ENCODE results near the gene COL6A2.
"Not testable (repeated sequence)": the region's sequence is repeated elsewhere in the genome, so short reads cannot be mapped to it uniquely, and the experiment has no call there.

Gene COL6A2

DNA sequence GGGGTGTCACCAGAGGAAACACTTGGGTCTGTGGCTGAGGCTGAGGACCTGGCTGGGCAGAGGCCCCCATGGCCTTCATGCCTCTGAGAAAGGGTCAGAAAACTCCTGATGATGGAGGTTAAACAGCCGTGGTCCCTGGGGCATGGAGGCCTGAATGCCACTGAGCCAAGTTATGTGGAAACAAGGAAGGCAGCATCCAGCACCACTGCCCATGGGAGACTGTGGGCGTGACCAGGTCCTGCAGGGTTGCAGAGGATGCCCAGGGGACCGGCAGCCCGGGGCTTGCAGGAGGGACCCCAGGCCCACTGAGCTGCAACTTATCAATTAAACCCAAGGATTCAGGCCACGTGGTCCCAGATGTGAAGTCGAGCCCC is 18.9 kb upstream of the COL6A2 start:
- no peak for DNase-seq (ENCODE audit: low read depth, low spot score)

GRCh38 chr21:46079352-46080170 is 18.4 kb upstream of the COL6A2 start:
- no peak for DNase-seq (ENCODE audit: low read depth, low spot score)

DNA sequence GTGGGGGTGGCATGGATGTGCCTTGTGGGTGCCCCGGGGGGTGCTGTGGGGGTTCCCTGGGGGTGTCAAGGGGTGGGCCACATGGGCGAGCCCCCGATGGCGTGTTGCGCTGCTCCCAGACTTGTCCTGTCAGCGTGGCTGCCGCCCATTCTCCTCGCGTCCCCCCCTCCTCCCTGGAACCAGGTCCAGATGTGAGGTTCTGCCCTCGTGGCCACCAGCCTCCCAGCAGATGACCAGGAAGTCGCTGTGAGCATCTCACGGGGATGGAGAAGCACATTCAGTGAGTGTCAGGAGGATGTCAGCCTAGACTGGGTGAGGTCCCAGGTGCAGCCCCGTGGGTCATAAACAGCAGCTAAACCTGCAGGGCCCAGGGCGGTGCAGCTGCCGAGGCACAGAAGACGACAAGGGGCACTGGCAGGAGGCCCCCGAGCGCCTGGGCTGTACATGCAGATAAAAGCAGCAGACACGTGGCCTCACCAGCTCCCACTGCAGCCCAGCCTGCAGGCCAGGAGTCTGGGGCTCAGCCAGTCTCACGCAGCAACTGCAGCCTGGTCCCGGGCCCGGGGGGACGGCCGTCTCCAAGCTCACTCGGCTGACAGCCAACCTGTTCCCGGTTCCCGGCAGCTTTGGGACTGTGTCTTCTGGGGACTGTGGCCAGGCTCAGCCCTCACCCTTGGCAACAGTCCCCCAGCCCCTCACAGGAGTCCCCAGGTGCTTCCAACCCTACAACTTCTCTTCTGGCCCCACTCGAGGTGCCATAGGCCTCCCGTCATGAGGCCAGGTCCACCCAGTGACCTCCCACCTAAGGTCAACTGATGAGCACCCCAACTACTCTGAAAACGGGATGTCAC is 17.5 kb upstream of the COL6A2 start:
- no peak for DNase-seq (ENCODE audit: low read depth, low spot score)

- no peak for DNase-seq (ENCODE audit: low read depth, low spot score)
Measured at GRCh38 chr21:46081022-46081861, 16.7 kb upstream of the COL6A2 start.

GRCh38 chr21:46081862-46082712 is 15.8 kb upstream of the COL6A2 start:
- DNase-seq (ENCODE audit: low read depth, low spot score), result no peak

- DNase-seq (ENCODE audit: low read depth, low spot score), result no peak
Measured at GRCh38 chr21:46082713-46082962, 15.3 kb upstream of the COL6A2 start.

DNA sequence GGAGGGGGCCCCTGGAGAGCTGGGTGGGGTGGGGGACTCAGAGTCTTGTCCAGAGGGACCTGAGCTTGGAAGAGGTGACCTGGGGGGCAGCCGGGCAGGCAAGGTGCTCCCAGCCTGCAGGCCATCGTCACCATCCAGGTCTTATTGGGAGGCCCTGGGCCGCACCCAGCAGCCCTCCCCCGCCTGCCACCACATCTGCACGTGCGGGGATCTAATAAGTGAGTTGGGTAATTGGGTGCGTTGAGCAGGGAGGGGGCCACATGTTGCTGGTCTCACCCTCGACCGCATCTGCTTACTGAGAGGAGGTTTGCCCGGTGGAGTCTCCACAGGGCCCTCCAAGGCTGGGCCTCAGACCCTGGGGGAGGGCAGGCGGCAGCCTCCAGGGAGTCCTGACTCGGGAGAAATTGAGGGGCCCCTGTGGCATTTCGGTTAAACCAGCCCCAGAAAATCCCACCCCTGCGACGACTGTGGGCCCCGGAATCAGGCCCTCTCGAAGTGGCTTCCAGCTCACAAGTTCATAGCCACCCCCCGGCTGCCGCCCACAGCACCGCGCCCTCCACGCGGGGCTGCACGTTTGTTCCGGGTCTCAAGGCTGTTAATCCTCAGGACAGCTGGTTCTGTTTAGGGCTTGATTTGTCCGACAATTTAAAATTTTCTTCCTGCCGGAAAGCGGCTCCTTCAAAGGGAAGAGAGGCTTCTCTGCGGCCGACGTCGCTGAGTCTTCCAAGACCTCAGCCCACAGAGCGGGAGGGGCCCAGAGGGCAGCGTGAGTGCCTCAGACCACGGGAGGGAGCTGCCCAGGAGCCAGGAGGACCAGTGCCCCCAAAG is 14.7 kb upstream of the COL6A2 start:
- DNase-seq (ENCODE audit: low read depth, low spot score), result no peak

DNA sequence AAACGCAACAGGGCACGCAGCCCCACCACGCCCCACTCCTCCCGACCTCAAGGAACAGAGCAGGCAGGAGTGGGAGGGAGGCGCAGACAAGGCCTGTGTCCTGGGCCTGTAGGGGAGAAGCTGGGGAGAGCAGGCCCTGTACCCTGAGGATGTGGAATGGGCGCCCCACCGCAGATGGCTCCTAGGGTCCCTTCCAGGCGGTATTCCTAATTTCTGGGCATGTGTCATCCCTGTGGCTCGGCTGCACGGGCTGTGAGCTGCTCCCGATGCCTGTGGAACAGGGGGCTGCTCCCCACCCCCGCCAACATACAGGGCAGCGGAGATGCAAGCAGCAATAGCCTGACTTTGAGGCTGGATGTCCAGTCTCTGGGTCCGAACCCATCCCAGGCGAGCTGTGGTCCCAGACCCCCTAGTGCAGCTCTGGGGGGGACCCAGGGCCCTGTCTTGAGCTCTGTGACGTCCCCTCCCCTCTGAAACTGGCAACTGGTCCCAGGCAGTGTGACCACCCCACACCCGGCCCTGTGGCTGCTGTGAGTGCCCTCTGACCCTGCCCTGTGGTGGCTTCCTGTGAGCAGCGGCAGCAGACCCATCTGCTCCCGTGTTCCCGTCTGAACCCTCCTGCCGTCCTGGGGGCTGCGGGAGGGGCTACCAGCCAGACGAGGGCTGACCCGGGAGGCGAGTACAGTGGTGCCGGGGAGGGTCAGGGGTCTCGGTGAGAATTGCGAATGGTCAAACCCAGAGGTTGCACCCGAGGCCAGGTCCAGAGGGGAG is 13.9 kb upstream of the COL6A2 start:
- no peak for DNase-seq (ENCODE audit: low read depth, low spot score)

DNA sequence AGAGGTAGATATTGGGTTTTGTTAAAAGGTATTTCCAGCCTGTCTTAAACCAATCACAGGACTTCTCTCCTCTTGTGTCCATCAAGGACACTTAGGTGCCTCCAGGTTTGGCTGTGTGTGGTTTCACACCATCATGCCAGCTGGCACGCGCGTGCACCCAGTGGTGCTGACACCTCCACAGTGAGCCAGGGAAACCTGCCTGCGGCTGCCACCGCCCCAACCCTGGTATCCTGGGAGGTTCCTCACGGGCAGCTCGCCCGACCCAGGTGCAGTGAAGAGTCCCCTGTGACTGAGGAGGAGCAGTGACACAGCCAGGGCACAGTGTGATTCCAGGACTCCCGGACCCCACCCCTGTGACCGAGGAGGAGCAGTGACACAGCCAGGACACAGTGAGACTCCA is 13.2 kb upstream of the COL6A2 start:
- no peak for DNase-seq (ENCODE audit: low read depth, low spot score)

GRCh38 chr21:46085259-46085658 is 12.7 kb upstream of the COL6A2 start:
- DNase-seq (ENCODE audit: low read depth, low spot score), result not testable (repeated sequence)

DNA sequence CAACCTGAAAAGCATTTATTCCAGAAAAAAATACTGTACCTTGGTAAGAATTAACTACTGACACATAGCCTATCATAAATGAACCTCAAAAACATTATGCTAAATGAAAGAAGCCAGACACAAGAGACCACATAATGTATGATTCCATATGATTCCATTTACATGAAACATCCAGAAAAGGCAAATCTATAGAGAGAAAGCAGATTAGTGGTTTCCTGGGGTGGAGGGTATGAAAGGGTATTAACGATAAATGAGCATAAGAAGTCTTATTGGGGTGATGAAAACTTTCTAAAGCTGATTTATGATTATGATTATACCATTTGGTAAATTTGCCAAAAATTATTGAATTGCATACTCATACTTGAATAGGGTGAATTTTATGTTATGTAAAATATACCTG is 10.3 kb upstream of the COL6A2 start:
- no peak for DNase-seq (ENCODE audit: low read depth, low spot score)

DNA sequence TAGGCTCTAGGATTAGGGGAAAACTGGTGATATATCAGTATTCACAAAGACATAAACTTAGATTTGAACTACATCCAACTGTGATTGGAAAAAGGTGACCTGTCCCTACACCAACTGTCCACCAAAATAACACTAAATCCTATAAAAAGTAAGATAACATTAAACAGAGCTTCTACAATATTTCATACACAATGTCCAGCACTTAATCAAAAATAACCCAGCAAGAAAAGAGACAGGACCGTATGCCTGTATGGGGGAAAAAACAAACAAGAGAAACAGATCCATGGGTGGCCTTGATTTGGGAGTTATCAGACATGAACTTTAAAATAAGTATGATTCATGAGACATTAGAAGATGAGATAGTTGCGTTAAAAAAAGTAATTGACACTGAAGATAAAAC is 9.7 kb upstream of the COL6A2 start:
- no peak for DNase-seq (ENCODE audit: low read depth, low spot score)

DNA sequence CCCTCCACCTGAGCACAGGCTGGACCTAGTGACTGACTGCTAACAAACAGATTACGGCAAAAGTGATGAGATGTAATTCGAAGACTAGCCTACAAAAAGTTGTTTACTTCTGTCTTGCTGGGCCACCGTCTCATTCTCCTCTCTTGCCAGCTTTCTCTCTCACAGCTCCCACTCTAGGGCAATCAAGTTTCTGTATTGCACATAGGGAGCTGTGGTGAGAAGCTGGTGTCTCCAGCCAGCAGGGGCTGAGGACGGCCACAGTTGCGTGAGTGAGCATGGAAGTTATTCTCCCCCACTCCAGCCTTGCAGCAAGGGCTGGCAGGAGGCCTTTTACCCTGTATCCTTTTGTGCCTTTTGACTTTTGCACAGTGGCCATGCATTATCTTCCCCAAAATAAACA is 8.6 kb upstream of the COL6A2 start:
- no peak for DNase-seq (ENCODE audit: low read depth, low spot score)

GRCh38 chr21:46091118-46091517 is 6.8 kb upstream of the COL6A2 start:
- no peak for DNase-seq (ENCODE audit: low read depth, low spot score)

DNA sequence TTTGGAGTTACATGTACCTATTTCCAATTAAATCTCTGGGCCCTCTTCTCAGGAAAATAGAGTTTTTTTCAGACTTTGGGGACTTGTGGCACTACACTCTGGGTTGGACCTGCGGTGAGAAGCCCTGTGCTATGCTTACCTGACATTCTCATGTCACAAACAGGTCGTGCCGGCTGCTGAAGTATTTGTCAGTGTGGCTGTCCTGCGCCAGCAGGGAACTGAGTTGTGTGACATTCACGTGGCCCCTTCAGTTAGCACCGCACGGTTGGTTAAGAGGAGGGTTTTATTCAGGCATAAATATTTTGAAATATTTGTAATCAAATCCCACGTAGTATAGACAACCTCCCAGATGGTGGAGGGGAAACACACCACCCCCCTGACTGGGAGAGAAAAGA is 6.3 kb upstream of the COL6A2 start:
- DNase-seq (ENCODE audit: low read depth, low spot score), result no peak

DNA sequence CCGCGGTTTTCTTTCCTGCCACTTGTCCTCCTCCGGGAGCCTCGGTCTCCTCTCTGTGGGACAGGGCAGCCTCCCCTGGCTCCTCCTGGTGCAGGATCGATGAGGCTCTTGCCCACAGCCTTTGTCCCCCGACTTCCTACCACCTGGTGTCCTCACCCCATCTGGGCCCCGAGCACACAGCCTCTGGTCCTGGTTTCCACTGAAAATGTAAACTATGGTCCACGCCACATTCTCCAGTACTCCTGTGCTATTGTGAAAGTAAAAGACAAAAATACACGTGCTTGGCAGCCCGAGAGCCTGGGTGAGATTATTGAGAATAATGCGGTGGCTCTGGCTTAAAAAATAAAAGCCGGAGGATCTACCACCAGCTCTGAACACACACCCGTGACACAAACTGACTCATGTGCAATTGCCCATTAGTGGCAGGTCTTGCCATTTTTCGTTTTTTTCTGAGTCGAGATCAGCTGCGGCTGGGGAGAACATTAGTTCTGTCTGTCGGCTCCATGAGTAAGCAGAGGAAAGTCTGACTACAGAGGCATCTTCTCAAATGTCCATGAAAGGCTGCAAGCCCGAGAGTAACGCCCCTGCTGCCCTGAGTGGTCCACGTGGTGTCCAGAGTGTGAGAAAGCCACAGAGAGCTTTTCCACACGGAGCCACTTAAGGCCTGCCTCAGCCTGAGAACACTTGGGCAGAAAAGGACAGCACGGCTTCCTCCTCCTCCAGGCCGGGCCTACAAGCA is 5.7 kb upstream of the COL6A2 start:
- DNase-seq (ENCODE audit: low read depth, low spot score), result no peak

DNA sequence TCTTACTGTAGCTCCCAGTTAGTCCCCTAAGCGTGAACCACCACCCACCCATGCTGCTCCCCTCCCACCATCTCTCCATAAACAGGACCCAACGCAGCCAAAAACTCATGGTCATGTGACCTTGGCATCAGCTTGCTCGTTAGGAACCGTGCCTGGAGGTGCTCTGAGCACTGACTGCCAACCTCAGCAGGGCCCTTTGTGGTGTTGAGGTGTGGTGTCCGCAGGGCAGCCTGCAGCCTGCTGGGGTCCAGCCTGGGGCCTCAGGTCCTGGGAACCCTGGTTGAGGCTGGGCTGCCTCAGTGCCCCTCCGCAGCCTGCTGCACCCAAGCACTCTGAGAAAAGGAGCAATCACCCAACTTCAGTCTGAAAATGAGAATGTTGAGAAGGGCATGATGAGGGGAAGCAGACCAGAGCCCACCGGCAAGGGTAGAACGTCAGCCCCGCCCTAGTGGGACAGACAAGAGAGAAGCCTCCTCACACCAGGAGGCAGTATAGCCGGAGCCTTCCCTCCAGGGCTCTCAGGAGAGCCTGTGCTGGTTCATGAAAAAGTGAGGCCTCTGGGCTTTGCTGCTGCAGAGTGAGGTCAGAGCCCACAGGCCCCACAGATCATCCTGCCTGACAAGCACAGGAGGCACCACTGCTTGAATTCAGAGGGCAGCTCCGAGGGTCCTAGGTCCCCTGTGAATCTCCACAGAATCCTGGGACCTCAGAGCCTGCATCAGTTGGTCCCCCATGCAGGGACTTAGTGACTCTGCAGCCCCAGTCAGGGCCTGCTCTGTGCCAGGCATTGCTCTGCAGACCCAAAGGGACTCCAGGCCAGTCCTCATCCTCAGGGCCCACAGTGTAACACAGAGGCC is 4.9 kb upstream of the COL6A2 start:
- DNase-seq (ENCODE audit: low read depth, low spot score), result no peak
